Psoas muscle (tissue), 8 donors: ENCODE measurements around the gene SIK3. TPM values are rescaled to one million over a fixed set of nuclear protein-coding genes. Genes with fewer than 3 reads are reported as not detected.
"Not testable (repeated sequence)": the region's sequence is repeated elsewhere in the genome, so short reads cannot be mapped to it uniquely, and the experiment has no call there.

Experiments
- ATAC-seq, 4 donors: fragments of 200-7000 bp; cut with Tn5 transposase; one replicate each; pipeline ENCODE4 v1.9.1; 2020; ENCODE audit warnings: moderate library complexity in 3 of 4, mild to moderate bottlenecking in 2 of 4
- DNase-seq, 2 donors: peaks; one replicate each; pipeline ENCODE4 v3.0.0-alpha.2; 2020
- H3K27ac ChIP-seq: fragments of 200-600 bp; one replicate; pipeline ENCODE4 v1.8.0; 2022
- H3K27me3 ChIP-seq, 3 donors: fragments of 200-600 bp in 1 of 3; one replicate each; pipeline versions ENCODE4 v1.6.1 to v1.8.0; 2013 to 2022; ENCODE audit warnings: low read length in 2 of 3, mild to moderate bottlenecking in 2 of 3, moderate library complexity in 1 of 3; ENCODE audit not compliant: insufficient read depth in 3 of 3
- H3K36me3 ChIP-seq, 2 donors: fragments of 200-600 bp in 1 of 2; one replicate each; pipeline versions ENCODE4 v1.6.1 to v1.8.0; 2013 to 2022; ENCODE audit warnings: low read depth in 1 of 2, mild to moderate bottlenecking in 1 of 2, moderate library complexity in 1 of 2; ENCODE audit not compliant: insufficient read depth in 1 of 2
- H3K4me1 ChIP-seq: fragments of 200-600 bp; one replicate; pipeline ENCODE4 v1.8.0; 2022
- H3K4me3 ChIP-seq: fragments of 200-600 bp; one replicate; pipeline ENCODE4 v1.8.0; 2022; ENCODE audit warnings: mild to moderate bottlenecking
- H3K9me3 ChIP-seq: fragments of 200-600 bp; one replicate; pipeline ENCODE4 v1.8.0; 2022
- CTCF ChIP-seq: fragments of 200-600 bp; IDR thresholded peaks from one replicate; pipeline ENCODE4 v1.8.0; 2022; ENCODE audit warnings: antibody characterized with exemption
- WGBS, 3 donors: extraction: QIAGEN DNeasy Blood & Tissue Kit; methylation state at CpG; one replicate each; pipeline versions ENCODE4 v1.1.6 to v1.1.7; 2013; 5-methylcytosine and 5-hydroxymethylcytosine counted together
- intact Hi-C, 2 donors: fragments of 100-400 bp; cut with DNase I; formaldehyde crosslinking; loops; one replicate each; pipeline versions ENCODE4 v1.11.0 to v1.14.2; 2022
- polyA plus RNA-seq, 3 donors: library from polyadenylated mRNA; stranded (reverse); fragments of 200-250 nt; gene quantifications; one replicate each; pipeline ENCODE4 v1.2.3, GENCODE V29; 2013
- total RNA-seq, 4 donors: library from RNA; stranded (reverse); fragmentation: NEBNext Ultra II Directional in 2 of 4; extraction: Animal tissue kit (Norgen Biotek cat#: 25700) in 2 of 4; gene quantifications; one replicate each; pipeline versions ENCODE4 v1.2.1 to v1.2.4, GENCODE V29; 2021 to 2023
- donor health status: healthy with polysubstance abuse.
- donor health status: DM: no; HTN: no; CAD: no; lungs with moderate emphysema.
- donor health status: Bipolar disorder and iron deficiency.
- donor health status: healthy.
- donor health status: DM: yes; HTN: yes; CAD: no.
- donor health status: DM: no; HTN: no; CAD: no.
- donor health status: DM: no; HTN: no; CAD: no.
- donor health status: DM: yes; HTN: yes; CAD: no.

The SIK3 gene
- total and polyA plus RNA-seq, 7 donors, result 16.3 to 47.4 (median 39.8) TPM

- WGBS, 3 donors, result 91 to 93% (median 91%) methylated on average over 6 to 7 of the region's 7 CpGs
- intact Hi-C loops, result loop anchor here in 1 of 2 donors (5.0 kb wide), 1 partner anchor 44 kb away; the partner anchor contains the start of gene APOA5
Observed at GRCh38 chr11:116836632-116836991, 261.6 kb downstream of the SIK3 start.

GRCh38 chr11:116835791-116836631 lies 262.2 kb downstream of the SIK3 start:
- Histone ChIP-seq H3K9me3 (no peaks in the 10 kb centered on the region), H3K4me3 (peak overlapping the region; percentile 48), H3K36me3 (no peaks in the 10 kb centered on the region), H3K4me1 (peaks cover 9% of the 10 kb centered on the region), H3K27ac (peak overlapping the region; percentile 51), H3K27me3 (no peaks in the 10 kb centered on the region)
- intact Hi-C loops, result loop anchor here (1.0 to 5.0 kb wide), 2 partner anchors 44 to 45 kb away; partner anchors contain the start of gene APOA5 (in 2 of the 2)
- ATAC-seq (peak; percentile 87 to 95 (median 88)), DNase-seq (peak; percentile 87 to 94)
- WGBS, 3 donors, result 12 to 16% (median 13%) methylated on average over 54 to 57 of the region's 57 CpGs
- TF ChIP-seq CTCF, result peak; percentile 60

More at GRCh38 chr11:116836632-116836991, 261.6 kb downstream of the SIK3 start:
- H3K4me3 ChIP-seq, result no peak overlapping the region
- H3K27ac ChIP-seq, result no peak overlapping the region
- H3K4me1 ChIP-seq, result peaks cover 9% of the 10 kb centered on the region
- no peaks in the 10 kb centered on the region for H3K27me3 ChIP-seq
- no peak for TF ChIP-seq CTCF
- H3K9me3 ChIP-seq, result no peaks in the 10 kb centered on the region
- no peaks in the 10 kb centered on the region for H3K36me3 ChIP-seq
- DNase-seq, result no peak
- no peak for ATAC-seq

- no peak for TF ChIP-seq CTCF
- peak in 1 of 2 donors; percentile 37 for DNase-seq
- ATAC-seq, result peak in 3 of 4 donors; percentile 14 to 36 (median 26)
- H3K4me3 ChIP-seq, result peak overlapping the region; percentile 48
- no peaks in the 10 kb centered on the region for H3K27me3 ChIP-seq
- H3K4me1 ChIP-seq, result peaks cover 9% of the 10 kb centered on the region
- H3K9me3 ChIP-seq, result no peaks in the 10 kb centered on the region
- 38 to 46% (median 45%) methylated on average over 24 to 28 of the region's 28 CpGs for WGBS, 3 donors
- peak overlapping the region; percentile 51 for H3K27ac ChIP-seq
- intact Hi-C loops, result loop anchor here (1.0 to 5.0 kb wide), 2 partner anchors 43 to 44 kb away; partner anchors contain the start of gene APOA5 (in 2 of the 2)
- H3K36me3 ChIP-seq, result no peaks in the 10 kb centered on the region
Observed at GRCh38 chr11:116835042-116835772, 263.0 kb downstream of the SIK3 start.

- intact Hi-C loops, result loop anchor here (1.0 to 5.0 kb wide), 2 partner anchors 42 to 43 kb away; partner anchors contain the start of gene APOA5 (in 2 of the 2)
- H3K27ac ChIP-seq, H3K27me3 ChIP-seq, H3K9me3 ChIP-seq, ATAC-seq, H3K4me1 ChIP-seq, H3K36me3 ChIP-seq, H3K4me3 ChIP-seq: not testable (repeated sequence)
- peak in 1 of 2 donors; percentile 43 for DNase-seq
- WGBS, 3 donors, result 79 to 84% (median 81%) methylated on average over 13 of the region's 13 CpGs
Observed at GRCh38 chr11:116834535-116835041, 263.6 kb downstream of the SIK3 start.
